ENCODE results near the gene SMS.

SMS gene

DNA sequence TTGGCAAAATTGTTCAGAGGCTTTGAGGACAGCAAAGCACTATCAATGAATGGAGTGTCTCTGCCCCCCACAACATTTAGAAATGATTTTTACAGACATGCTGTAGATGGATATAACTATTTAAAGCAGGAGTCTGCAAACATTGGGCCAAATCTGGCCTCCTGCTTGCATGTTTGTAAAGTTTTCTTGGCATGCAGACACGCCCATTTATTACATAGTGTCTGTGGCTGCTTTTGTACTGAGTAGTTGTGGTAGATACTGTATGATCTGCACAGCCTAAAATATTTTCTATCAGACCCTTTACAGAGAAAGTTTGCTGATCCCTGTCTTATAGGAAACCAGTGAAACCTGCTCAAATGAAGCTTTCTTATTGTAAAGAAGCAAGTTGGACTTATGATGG is 46.1 kb downstream of the SMS start:
- DNase-seq = no peak

- no peak for DNase-seq
Measured at GRCh38 chrX:21989384-21989783, 48.9 kb downstream of the SMS start.

- no peak for DNase-seq
Measured at GRCh38 chrX:21990832-21991231, 50.3 kb downstream of the SMS start.

- no peak for DNase-seq
Measured at GRCh38 chrX:21991504-21991903, 51.0 kb downstream of the SMS start.

- no peak for DNase-seq
Measured at GRCh38 chrX:21993265-21993664, 52.8 kb downstream of the SMS start.

DNA sequence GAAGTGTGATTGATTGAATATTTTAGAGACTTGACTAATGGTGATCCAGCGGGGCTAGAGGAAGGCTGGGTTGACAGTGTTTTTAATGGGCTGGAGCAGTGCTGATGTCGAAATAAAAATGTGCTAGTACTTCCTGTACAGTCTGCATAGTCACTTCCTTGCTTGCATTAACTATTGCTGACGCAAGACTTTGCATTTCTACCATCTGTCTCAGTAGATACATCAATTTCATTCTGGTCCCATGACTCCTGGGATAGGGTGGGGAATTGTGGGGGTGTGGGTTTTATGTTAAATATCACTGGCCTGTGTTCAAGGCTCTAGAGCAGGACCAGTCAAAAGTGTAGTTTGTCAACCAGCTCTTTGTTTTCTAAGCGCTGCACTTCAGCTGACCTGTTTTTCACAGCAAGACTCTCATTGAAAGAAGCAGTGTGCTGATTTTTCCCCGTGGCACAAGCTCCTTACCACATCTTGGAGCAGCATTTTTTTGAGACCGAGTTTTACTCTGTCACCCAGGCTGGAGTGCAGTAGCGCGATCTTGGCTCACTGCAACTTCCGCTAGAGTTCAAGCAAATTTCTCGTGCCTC is 56.5 kb downstream of the SMS start:
- DNase-seq = no peak

- no peak for DNase-seq
Measured at GRCh38 chrX:21998037-21998436, 57.5 kb downstream of the SMS start.

- DNase-seq = no peak
Measured at GRCh38 chrX:22004866-22005265, 64.4 kb downstream of the SMS start.

DNA sequence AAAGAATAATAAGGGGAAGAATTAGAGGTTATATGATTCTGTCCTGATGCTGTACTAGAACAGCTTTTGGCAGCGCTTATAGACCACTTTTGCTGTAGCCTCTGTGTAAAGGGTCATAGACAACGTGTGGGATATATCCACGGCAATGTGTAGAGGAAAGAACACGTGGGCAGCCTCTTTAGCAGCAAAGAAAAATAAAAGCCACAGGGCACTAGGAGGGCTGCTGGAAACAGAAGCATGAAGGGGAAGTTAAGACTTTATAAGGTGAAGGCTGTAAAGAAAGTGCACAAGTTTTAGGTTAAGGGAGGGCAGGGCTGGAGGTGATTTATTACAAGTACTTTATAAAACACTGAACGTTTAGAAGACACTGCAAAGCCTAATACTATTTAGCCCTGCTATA is 71.5 kb downstream of the SMS start:
- no peak for DNase-seq

DNA sequence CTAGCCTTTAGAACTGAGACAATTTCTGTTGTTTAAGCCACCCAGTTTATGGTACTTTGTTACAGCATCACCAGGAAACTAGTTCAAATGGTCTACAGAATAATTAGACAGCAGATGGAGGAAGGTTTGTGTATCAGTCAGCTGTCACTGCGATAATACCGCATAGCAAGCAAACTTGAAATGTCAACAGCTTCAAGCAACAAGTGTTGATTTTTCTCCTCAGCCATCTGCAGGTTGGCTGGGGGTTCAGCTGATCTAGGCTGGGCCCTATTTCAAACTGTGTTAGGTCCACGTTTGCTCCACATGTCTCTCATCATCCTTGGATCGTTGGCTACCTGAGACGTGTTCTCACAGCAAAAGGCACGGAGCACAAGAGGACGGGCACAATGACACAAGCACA is 72.4 kb downstream of the SMS start:
- no peak for DNase-seq

DNA sequence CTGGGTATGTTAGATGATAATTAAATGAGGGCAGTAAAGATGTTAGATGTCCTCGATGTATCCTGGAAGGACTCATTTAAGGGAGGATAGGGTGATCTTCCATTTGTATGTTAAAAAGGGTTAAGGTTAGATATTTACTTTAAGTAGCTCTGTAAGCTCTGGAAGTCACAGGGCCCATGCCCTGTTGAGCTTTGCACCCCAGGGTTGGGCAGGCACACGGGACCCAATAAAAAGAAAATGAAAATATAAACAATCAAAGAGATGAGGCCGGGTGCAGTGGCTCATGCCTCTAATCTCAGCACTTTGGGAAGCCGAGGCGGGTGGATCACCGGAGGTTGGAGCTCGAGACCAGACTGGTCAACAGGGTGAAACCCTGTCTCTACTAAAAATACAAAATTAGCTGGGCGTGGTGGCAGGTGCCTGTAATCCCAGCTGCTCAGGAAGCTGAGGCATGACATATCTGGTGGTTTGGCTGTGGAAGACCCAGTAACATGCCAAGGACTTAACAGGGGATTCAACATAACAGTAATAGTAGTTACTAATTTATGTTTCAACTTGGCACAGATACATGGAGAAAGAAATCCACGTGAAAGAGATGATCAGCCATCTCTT is 74.7 kb downstream of the SMS start:
- DNase-seq = no peak

DNA sequence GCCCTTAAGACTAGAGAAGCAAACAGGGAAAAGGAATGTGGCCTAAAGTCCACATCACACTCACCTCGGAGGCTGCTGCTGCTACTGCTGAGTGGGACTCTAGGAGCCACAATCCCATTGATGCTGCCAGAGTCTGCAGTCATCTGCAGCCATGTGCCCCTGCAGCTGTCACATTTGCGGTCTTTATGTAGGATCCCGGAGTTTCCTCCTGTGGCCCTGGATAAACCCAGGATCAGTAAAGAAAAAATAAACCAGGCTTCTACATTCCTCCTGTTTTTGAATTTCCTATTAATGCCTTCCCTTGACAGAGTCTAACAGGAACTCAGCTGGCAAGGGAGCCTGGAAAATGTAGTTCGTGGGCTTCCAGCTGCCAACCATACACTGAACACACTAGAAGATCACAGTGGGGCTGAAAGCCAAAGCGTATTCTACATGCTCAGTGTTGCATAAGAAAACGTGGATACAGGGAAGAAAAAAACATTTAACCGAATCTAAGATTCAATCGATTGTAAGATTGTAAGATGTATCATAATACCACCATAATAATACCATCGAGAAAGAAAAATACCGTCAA is 81.3 kb downstream of the SMS start:
- no peak for DNase-seq

- no peak for DNase-seq
Measured at GRCh38 chrX:22024577-22024976, 84.1 kb downstream of the SMS start.

DNA sequence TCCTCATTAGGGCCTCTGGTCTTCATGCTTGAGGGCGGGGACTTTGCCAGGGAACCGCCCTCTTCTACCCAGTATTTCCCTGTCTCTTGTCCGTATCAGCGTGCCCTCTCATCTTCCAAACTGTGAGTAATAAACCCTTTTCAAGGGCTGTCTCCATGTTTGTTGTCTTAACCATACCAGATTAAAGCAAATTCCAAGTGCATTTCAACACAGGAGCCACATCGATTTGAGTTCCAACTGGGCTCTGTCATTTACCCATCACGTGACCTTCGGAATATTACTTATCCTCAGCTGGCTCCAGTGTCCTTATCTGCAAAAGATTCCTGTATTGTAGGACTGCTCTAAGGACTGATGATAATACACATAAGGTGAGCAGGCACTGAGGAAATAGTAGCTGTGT is 85.2 kb downstream of the SMS start:
- DNase-seq = no peak

- no peak for DNase-seq
Measured at GRCh38 chrX:22026731-22027130, 86.2 kb downstream of the SMS start.

DNA sequence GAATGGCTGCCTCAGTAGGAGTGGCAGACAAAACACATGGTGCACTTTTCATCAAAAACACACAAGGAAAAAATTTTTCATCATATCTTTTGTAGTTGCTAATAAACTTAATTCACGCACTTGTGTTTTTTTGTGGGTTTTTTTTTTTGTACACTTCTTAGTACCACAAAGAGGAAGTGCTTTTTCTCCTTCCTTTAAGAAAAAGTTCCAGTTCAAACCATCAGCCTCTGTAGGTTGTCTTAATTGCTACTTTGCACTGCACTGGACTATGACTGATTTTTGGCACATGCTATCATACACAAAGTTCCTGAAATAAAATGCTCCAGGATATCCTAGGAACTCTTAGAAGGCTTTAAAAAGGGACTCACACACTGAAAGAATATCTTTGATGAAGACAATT is 91.6 kb downstream of the SMS start, which contains the start of gene PHEX:
Gene PHEX (plus strand): TSS at position 242 of the 400 bp plus-strand sequence. CDS start 681 bp downstream, outside the sequence.
- no peak for DNase-seq

DNA sequence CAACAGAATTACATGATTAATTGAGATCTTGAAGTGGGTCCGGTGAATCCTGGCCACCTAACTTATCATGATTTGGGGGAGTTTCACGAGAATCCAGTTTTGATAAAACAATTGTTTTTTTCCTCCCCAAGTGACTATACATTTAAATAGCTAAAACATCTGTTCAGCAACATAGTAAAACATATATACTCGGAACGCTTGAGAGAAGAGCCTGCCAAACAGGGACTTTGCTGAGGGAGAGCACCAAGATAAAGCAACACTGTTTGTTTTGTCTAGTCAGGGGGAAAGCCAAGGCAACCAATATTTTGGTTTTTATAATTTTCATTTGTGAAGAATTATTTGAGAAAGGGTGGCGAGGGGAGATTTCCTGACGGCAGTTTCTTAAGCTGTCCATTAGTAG is 92.0 kb downstream of the SMS start:
- no peak for DNase-seq

DNA sequence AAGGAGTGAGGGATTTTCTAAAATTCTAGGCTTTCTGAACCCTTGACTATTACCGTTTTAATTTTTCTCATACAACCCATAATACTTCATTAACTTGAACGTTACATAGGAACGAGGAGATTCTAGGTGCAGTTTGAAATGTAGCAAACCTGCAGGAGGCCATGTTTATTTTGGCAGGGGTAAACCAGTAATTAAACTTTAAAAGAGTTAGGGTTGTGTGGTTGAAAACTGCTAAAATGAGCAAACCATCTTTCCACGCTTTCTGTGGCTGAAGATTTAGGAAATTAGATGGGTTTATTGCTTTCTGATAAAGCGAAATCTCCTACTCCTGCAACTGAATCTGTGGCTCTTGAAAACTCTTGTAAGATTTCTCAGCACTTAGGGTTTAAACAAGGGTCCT is 93.3 kb downstream of the SMS start:
- no peak for DNase-seq

DNA sequence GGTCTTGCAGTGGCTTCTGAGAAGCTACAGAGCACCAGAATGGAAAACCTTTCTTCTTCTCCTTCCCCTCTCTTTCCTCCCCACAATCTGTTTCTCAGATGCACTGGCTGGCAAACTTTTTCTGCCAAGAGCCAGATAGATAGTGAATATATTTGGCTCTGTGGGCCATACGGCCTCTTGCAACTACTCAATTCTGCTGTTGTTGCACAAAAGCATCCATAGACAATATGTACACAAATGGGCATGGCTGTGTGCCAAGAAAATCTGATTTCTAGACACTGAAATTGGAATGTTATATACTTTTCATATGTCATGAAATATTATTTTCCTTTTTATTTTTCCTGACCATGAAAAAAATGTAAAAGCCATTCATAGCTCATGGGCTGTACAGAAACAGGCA is 94.7 kb downstream of the SMS start:
- DNase-seq = no peak

DNA sequence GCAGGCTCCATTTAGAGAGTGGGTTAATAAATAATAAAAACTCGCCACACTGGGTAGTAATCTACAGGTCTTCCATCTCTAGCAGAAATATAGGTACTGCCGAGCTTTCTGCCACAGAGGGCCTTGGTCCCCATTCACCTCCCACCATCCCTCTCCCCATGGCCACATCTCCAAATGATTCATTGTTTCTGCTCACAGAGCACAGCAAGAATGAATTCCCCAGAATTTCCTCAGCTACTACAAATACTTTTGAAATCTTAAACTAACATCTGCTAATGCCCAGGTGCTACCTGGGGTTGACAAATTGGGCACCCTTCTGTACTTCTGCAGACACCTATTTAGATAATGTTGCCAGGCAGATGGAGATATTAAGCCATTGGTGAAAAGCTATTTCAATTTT is 96.7 kb downstream of the SMS start:
- DNase-seq = no peak

- no peak for DNase-seq
Measured at GRCh38 chrX:22037911-22038537, 97.5 kb downstream of the SMS start.

DNA sequence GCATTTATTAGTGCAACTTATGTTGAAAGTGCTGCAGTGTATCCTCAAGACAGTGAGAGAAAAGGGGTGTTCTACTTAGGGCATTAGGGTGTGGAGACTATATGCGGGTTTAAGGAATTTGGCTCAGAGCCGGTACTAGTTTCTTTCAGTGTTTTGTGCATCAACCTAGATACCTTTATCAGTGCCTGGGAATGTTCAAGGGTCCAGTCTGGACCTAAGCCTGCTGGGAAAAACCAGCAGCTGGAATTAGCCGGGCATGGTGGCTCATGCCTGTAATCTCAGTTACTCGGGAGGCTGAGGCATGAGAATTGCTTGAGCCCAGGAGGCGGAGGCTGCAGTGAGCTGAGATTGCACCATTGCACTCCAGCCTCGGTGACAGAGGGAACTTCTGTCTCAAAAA is 99.0 kb downstream of the SMS start:
- no peak for DNase-seq

- DNase-seq = no peak
Measured at GRCh38 chrX:22040184-22040583, 99.7 kb downstream of the SMS start.

DNA sequence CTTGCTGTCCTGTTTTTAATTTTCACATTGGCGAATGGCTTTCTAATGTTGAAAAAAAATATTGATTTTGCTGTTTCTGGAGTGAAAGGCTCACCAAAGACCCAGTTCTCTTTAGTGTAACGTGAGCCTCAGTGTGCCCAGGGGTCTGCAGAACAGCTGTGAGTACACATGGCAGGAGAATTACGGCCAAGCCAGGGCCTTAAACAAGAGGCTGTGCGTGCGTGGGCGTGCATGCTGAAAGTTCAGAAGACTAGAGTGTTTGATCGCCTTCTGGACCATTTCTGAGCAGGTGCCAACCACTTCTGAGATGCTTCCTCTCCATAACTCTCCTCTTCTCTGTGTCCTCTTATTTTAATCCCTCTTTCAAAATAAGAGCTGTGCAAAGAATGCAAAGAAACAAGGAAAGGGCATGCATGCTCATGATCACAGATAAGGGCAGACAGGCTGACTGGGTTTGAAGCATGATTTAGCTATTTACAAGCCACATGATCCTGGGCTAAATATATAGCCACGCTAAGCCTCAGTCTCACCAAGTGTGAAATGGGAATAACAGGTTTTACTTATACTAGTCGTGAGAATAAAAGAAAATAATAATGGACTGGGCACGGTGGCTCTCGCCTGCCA is 101.5 kb downstream of the SMS start:
- no peak for DNase-seq
